GM12875 (cell line): ENCODE data around the gene POMP.

Experiments used
- H3K4me3 ChIP-seq: one replicate; pipeline ENCODE4 v1.5.1; 2011; ENCODE audit warnings: low read depth, low read length, control low read depth
- CTCF ChIP-seq: IDR thresholded peaks from 2 replicates; pipeline ENCODE4 v1.5.1; 2011; ENCODE audit warnings: low read depth, mild to moderate bottlenecking, control low read depth, inconsistent platforms, low read length, moderate library complexity, borderline replicate concordance; ENCODE audit not compliant: insufficient read depth

POMP gene

GRCh38 chr13:28618230-28618994 is 40.5 kb upstream of the POMP start:
- no peak for TF ChIP-seq CTCF

GRCh38 chr13:28620011-28620830 is 38.7 kb upstream of the POMP start:
- TF ChIP-seq CTCF: no peak

More at GRCh38 chr13:28618230-28618994, 40.5 kb upstream of the POMP start:
- H3K4me3 ChIP-seq: no peak overlapping the region

GRCh38 chr13:28621449-28621848 is 37.5 kb upstream of the POMP start:
- no peak for TF ChIP-seq CTCF
- H3K4me3 ChIP-seq: no peak overlapping the region

More at GRCh38 chr13:28620011-28620830, 38.7 kb upstream of the POMP start:
- no peak overlapping the region for H3K4me3 ChIP-seq

GRCh38 chr13:28622286-28622685 is 36.6 kb upstream of the POMP start:
- no peak for TF ChIP-seq CTCF

GRCh38 chr13:28623782-28624706 is 34.9 kb upstream of the POMP start:
- no peak overlapping the region for H3K4me3 ChIP-seq
- TF ChIP-seq CTCF: no peak

More at GRCh38 chr13:28622286-28622685, 36.6 kb upstream of the POMP start:
- no peak overlapping the region for H3K4me3 ChIP-seq

- H3K4me3 ChIP-seq: no peak overlapping the region
- no peak for TF ChIP-seq CTCF
These were observed 34.1 kb upstream of the POMP start for GRCh38 chr13:28624707-28625432.
